ENCODE measurements around the gene FOXF1. TPM values are rescaled to one million over a fixed set of nuclear protein-coding genes. Genes with fewer than 3 reads are reported as not detected.

Gene FOXF1
- total RNA-seq, 1 donor from 2014 or later = not detected

DNA sequence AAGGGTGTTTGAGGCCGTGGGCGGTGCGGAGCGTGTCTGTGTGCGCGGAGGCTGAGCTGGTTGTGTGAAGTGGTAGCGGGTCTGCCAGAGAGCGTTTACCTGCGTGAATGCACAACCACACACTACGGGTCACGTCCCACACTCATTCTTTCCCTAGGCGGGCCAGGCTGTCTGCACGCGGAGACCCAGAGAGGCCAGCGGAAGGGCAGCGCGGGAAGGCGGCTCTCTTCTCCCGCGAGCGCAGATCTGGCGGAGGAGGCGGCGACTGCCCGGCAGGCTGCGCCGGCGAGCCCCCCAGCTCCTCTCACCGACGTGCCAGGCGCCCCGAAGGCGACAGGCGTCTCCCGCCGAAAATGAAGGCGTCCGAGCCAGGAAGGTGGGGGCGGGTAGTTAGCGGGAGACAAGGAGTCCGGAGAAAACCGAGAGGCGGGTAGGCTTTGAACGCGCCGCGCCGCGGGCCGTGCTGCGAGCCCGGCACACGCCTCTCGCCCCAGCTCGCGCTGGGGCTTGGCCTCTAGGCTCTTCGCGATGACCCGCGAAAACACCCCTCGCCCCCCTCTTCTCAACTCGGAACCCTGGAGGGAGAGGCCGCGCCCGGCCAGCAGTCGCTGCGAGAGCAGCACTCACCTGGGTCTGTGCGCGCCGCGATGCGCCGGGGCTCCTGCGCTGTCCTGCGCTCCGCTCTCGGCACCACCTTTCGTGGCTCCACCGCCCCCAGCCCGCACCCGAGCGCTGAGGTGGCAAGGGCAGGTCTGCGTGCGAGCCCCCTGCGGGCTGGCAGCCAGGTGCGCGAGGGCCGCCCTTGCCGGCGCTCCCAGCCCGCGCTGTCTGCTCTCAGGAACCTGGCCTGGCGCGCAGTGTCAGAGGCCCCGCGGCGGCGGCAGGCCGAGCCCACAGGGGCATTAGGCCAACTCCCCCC lies 2.0 kb upstream of the FOXF1 start:
- H3K27me3 Mint-ChIP-seq (ENCODE audit: unreplicated experiment) = peaks cover 67% of the 10 kb centered on the region
- H3K4me1 Mint-ChIP-seq (ENCODE audit: unreplicated experiment) = peaks cover 27% of the 10 kb centered on the region
- H3K4me3 Mint-ChIP-seq (ENCODE audit: unreplicated experiment) = peak overlapping the region; percentile 42
- no peak overlapping the region for H3K27ac Mint-ChIP-seq (ENCODE audit: unreplicated experiment)
- H3K36me3 Mint-ChIP-seq (ENCODE audit: unreplicated experiment) = no peaks in the 10 kb centered on the region
- no peaks in the 10 kb centered on the region for H3K9me3 Mint-ChIP-seq (ENCODE audit: unreplicated experiment)
- TF ChIP-seq, protein P1, sequence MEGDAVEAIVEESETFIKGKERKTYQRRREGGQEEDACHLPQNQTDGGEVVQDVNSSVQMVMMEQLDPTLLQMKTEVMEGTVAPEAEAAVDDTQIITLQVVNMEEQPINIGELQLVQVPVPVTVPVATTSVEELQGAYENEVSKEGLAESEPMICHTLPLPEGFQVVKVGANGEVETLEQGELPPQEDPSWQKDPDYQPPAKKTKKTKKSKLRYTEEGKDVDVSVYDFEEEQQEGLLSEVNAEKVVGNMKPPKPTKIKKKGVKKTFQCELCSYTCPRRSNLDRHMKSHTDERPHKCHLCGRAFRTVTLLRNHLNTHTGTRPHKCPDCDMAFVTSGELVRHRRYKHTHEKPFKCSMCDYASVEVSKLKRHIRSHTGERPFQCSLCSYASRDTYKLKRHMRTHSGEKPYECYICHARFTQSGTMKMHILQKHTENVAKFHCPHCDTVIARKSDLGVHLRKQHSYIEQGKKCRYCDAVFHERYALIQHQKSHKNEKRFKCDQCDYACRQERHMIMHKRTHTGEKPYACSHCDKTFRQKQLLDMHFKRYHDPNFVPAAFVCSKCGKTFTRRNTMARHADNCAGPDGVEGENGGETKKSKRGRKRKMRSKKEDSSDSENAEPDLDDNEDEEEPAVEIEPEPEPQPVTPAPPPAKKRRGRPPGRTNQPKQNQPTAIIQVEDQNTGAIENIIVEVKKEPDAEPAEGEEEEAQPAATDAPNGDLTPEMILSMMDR (IDR thresholded peaks at IDR 0.05) = no peak
- DNase-seq (ENCODE audit: extremely low spot score, unreplicated experiment) = no peak

DNA sequence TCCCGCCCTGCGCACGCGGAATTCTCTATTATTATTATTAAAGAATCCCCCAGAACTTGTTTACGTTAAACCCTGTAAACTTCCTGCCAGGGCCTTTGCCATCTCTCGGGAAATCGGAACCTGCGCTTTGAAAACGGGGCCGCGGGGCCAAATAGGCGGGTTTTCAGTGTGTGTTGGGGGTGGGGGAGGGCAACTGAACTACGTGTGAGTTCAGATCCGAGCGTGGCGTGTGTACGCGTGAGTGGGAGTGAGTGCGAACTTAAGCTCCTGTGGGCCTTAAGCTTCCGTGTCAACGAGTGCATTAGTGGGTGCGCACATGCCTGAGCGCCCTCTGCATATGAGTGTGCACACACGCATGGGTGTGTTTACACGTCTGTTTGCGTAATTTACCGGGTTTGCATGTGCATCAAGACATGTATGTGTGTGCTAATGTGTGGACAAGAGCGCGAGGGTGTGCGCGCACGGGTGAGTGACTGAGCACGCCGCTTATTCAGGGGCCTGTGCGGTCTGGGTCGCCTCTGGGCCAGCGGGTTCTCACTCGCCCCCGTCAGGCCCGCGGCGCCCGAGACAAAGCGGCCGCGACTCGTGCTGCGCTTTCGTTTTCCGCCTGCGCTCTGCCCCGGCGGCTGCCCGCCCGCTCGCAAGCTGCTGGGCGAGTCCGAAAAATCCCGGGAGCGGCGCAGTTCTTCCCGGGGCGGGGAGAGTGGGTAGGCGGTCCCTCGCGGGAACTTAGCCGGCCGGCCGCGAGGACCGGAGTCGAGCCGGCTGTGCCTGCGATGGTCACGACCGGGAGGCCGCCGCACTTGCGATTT lies 1.2 kb upstream of the FOXF1 start:
- peaks cover 65% of the 10 kb centered on the region for H3K27me3 Mint-ChIP-seq (ENCODE audit: unreplicated experiment)

DNA sequence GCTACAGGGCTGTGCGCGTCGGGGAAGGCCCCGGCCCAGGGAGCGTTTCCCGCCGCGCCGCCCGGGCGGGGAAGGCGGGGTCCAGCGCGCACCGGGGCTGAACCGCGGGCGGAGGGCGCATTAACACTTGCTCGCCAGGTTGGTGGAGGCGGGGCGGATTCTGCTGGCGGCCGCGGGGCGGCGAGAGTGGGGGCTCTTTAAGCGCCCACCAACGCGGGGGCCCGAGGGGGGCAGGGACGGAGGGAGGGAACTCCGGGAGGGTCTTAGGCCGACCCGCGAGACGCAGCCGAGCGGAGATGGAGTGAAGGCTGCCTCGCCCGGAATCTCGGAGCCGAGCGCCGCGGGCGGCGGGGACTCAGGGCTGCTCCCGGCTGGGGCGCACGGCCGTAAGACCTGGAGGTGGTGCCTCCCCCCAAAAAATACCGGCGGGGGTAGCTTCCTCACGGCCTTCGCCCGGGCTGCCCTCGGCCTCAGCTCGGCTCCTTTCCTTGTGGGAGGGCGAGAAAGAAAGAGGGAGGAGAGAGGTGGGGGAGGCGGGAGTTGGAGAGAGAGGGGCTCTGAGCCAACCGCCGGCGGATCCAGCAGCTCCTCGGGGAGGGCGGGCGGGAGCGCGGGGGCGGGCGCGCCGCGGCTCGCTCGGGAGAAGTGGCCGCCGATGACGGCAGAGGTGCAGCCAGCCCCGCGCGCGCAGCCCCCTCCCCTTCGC lies 415 bp upstream of the FOXF1 start:
- no peaks in the 10 kb centered on the region for H3K9me3 Mint-ChIP-seq (ENCODE audit: unreplicated experiment)
- no peak for DNase-seq (ENCODE audit: extremely low spot score, unreplicated experiment)
- TF ChIP-seq, protein P1 (IDR thresholded peaks at IDR 0.05) = no peak
- peak overlapping the region; percentile 70 for H3K4me3 Mint-ChIP-seq (ENCODE audit: unreplicated experiment)
- peaks cover 3% of the 10 kb centered on the region for H3K36me3 Mint-ChIP-seq (ENCODE audit: unreplicated experiment)
- H3K27ac Mint-ChIP-seq (ENCODE audit: unreplicated experiment) = no peak overlapping the region
- peaks cover 65% of the 10 kb centered on the region for H3K27me3 Mint-ChIP-seq (ENCODE audit: unreplicated experiment)
- H3K4me1 Mint-ChIP-seq (ENCODE audit: unreplicated experiment) = peaks cover 30% of the 10 kb centered on the region

More for the DNA sequence above, 1.2 kb upstream of the FOXF1 start:
- TF ChIP-seq, protein P1 (IDR thresholded peaks at IDR 0.05) = no peak
- Mint-ChIP-seq H3K36me3 (ENCODE audit: unreplicated experiment) (peaks cover 3% of the 10 kb centered on the region), H3K4me1 (ENCODE audit: unreplicated experiment) (peaks cover 30% of the 10 kb centered on the region), H3K4me3 (ENCODE audit: unreplicated experiment) (peak overlapping the region; percentile 70), H3K9me3 (ENCODE audit: unreplicated experiment) (no peaks in the 10 kb centered on the region), H3K27ac (ENCODE audit: unreplicated experiment) (no peak overlapping the region)
- DNase-seq (ENCODE audit: extremely low spot score, unreplicated experiment) = no peak

DNA sequence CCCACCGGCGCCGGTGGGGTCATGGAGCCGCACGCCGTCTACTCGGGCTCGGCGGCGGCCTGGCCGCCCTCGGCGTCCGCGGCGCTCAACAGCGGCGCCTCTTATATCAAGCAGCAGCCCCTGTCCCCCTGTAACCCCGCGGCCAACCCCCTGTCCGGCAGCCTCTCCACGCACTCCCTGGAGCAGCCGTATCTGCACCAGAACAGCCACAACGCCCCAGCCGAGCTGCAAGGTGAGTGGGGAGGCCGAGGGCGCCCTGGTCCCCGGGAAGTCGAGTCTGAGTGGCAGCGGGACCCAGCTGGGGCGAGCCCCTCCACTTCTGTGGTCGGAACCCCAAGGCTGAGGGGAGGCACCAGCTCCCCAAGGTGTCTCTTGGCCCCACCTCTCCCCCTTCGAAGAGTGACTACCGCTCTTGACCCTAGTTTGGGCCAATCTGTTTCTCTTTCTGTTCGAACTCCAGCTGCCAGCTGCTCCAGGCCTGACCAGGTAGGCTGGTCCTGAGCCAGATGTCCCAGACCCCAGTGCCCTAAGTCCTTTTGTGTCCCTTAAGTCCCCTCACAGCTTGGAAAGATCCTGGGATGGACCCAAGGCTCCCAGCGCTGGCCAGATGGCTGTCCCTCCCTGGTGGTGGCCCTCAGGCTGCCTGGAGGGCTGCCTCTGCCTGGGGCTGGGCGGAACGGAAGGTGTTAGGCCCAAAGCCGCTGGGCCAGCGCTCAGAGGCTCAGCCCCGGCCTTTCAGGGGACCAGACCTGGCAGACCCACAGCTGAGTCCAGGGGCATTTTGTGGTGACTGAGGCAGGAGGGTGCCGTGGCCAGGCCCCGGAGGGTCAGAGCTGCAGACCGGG lies 1.2 kb downstream of the FOXF1 start:
- Mint-ChIP-seq H3K4me1 (ENCODE audit: unreplicated experiment) (peaks cover 22% of the 10 kb centered on the region), H3K4me3 (ENCODE audit: unreplicated experiment) (peak overlapping the region; percentile 58), H3K36me3 (ENCODE audit: unreplicated experiment) (peaks cover 3% of the 10 kb centered on the region), H3K9me3 (ENCODE audit: unreplicated experiment) (no peaks in the 10 kb centered on the region), H3K27me3 (ENCODE audit: unreplicated experiment) (peaks cover 64% of the 10 kb centered on the region), H3K27ac (ENCODE audit: unreplicated experiment) (no peak overlapping the region)
- no peak for DNase-seq (ENCODE audit: extremely low spot score, unreplicated experiment)
- TF ChIP-seq, protein P1 (IDR thresholded peaks at IDR 0.05) = no peak
